IPS DF 6.9 (cell line): ENCODE results near the gene TJP1.

Experiments
- DNase-seq: peaks from one replicate; pipeline ENCODE4 v3.0.0-alpha.2; 2013; ENCODE audit warnings: low read depth, low spot score
- H3K27ac ChIP-seq: one replicate; pipeline ENCODE4 v1.5.1; 2013; ENCODE audit warnings: low read length, control low read depth
- H3K27me3 ChIP-seq: 2 replicates; pipeline ENCODE4 v1.6.1; 2013; ENCODE audit warnings: mild to moderate bottlenecking, low read length; ENCODE audit not compliant: control insufficient read depth, insufficient read depth
- H3K36me3 ChIP-seq: 2 replicates; pipeline ENCODE4 v1.6.1; 2013; ENCODE audit warnings: low read length; ENCODE audit not compliant: control insufficient read depth, insufficient read depth
- H3K4me1 ChIP-seq: 2 replicates; pipeline ENCODE4 v1.6.1; 2013; ENCODE audit warnings: low read length; ENCODE audit not compliant: control insufficient read depth, insufficient read depth
- H3K4me3 ChIP-seq: 2 replicates; pipeline ENCODE4 v1.5.1; 2013; ENCODE audit warnings: mild to moderate bottlenecking, low read length
- H3K9me3 ChIP-seq: 2 replicates; pipeline ENCODE4 v1.6.1; 2013; ENCODE audit warnings: low read length, inconsistent platforms; ENCODE audit not compliant: control insufficient read depth, insufficient read depth
- whole genome bisulfite sequencing: extraction: QIAGEN DNeasy Blood & Tissue Kit; methylation state at CpG from one replicate; pipeline ENCODE4 v1.1.7; 2013; ENCODE audit warnings: mixed read lengths, missing lambda C conversion rate; ENCODE audit not compliant: insufficient read length, insufficient coverage; 5-methylcytosine and 5-hydroxymethylcytosine counted together

The TJP1 gene

DNA sequence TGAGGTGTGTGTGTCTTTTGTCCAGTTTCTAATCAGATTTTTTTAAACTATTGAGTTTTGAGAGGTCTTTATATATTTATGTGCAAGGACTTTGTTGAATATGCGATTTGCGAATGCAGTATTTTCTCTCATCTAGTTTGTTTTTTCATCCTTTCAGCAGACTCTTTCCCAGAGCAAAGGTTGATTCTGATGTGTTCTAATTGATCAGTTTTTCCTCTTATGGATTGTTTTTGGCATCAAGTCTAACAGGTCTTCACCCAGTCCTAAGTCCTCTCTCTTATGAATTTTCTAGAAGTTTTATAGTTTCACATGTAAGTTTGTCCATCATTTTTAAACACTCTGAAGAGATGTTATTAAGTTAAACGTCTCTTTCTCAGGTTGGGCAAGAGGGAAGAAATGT, 17.8 kb upstream of the TJP1 start:
- peaks cover 1% of the 10 kb centered on the region; the same call in 1 of the 2 replicates for H3K4me1 ChIP-seq
- no peaks in the 10 kb centered on the region for H3K9me3 ChIP-seq
- H3K27me3 ChIP-seq = no peaks in the 10 kb centered on the region
- H3K4me3 ChIP-seq = no peak overlapping the region
- no peak for DNase-seq
- H3K36me3 ChIP-seq = no peaks in the 10 kb centered on the region
- 100% methylated on average over 1 of the region's 3 CpGs for WGBS
- no peak overlapping the region for H3K27ac ChIP-seq

DNA sequence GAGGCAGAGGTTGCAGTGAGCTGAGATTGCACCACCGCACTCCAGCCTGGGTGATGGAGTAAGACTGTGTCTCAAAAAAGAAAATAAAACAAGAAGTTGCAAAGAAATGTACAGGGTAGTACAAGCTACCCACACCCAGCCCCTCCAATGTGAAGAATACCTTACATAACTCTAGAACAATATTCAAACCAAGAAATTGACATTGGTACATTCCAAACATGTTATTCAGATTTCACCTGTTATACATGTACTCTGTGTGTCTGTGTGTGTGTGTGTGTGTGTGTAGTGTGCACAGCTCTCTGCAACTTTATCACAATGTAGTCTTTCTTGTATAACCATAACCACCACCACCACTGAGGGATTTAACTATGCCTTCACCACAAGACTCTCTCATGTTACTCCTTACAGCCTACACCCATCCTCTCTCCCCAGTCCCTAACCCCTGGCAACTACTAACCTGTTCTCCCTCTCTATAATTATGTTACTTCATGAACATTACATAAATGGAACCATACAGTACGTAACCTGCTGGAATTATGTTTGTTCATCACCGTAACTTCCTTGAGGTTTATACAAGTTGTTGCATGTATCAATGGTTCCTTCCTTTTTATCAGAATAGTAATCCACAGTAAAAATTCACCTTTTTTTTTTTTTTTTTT, 16.2 kb upstream of the TJP1 start:
- no peak overlapping the region for H3K4me3 ChIP-seq
- H3K27me3 ChIP-seq = no peaks in the 10 kb centered on the region
- no peak overlapping the region for H3K27ac ChIP-seq
- no peaks in the 10 kb centered on the region for H3K9me3 ChIP-seq
- no CpG with 5 or more reads among the region's 3 CpGs for WGBS
- no peak for DNase-seq
- peaks cover 1% of the 10 kb centered on the region; the same call in 1 of the 2 replicates for H3K4me1 ChIP-seq
- H3K36me3 ChIP-seq = no peaks in the 10 kb centered on the region

DNA sequence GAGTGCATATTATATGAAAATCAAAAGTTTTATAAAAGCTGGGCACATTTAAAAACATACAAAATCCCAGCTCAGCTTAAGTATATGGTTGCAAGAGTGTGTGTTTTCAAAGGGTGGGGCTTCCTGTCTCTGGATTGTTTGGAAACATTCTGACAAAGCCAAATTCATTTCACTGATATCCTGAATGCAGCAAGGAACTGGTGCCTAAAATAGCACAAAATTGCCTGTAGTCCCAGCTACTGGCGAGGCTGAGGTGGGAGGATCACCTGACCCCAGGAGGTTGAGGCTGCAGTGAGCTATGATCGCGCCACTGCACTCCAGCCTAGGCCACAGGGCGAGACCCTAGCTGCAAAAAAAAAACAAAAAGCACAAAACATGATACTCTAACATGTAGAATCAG, 13.0 kb upstream of the TJP1 start:
- Histone ChIP-seq H3K9me3 (no peaks in the 10 kb centered on the region), H3K27me3 (no peaks in the 10 kb centered on the region), H3K27ac (no peak overlapping the region), H3K4me3 (no peak overlapping the region), H3K4me1 (no peaks in the 10 kb centered on the region; the same call in 1 of the 2 replicates), H3K36me3 (no peaks in the 10 kb centered on the region)
- no CpG with 5 or more reads among the region's 4 CpGs for WGBS
- DNase-seq = no peak

DNA sequence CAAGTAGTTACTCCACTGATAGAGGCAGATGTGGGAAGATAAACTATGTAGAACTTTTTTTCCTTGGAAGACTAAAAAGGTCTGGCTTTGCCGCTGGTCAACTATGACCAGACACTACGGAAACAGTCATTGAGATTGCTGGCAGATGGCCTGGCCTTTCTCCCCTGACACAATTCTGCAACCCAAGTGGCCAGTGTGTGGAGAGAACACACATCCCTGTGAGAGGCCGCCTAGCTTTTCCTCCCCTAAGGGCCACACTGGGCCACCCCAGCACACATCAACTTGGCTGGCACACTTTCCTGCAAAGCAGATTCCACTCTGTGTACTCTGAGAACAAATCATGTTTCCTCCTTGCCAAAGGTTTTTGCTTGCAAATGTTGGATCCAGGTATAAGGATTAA, 10.4 kb upstream of the TJP1 start:
- H3K36me3 ChIP-seq = no peaks in the 10 kb centered on the region
- no peak overlapping the region for H3K4me3 ChIP-seq
- no peak for DNase-seq
- no peak overlapping the region for H3K27ac ChIP-seq
- WGBS = no CpG with 5 or more reads among the region's 3 CpGs
- no peaks in the 10 kb centered on the region for H3K4me1 ChIP-seq
- H3K27me3 ChIP-seq = no peaks in the 10 kb centered on the region
- H3K9me3 ChIP-seq = no peaks in the 10 kb centered on the region

DNA sequence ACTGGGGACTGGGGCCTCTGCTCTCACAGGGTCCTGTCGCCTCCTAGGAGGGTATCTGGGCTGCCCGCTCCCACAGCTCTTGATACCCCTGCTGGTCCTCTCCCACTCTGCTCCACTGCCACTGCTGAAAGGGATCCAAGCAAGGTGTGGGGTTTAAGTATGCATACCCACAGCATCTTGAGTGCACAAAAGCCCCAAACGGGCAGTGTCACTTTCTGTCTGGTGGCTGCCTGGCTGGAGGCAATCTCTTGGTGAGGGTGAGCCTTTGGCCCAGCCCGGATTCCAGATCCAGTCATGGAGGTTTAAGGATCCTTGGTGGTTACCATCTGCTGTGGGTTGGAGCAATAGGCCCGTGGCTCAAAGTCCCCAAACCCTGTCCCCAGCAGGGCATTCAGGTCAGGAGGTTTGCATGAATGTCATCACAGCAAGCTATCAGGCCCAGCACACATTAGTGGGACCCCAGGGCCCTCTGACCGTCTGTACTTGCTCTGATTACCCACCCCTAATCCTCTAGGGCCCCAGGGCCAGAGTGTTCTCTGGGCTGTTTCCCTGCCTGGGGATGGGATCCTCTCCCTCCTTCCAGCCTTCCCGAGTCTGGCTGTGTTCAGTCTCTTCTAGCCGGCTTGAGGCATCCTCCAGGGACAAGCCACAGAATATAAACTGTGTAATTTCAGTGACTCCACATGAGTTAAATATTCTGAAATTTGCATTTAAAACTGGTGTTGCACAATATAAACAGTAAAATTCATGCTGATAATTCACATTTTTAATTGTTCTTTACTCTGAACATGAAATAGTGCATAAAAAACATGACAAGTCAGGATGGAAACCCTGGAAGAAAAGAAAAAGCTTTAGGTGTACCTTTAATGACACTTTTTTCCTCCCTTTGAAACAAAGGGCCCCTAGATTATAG, 4.9 kb upstream of the TJP1 start:
- H3K27ac ChIP-seq = no peak overlapping the region
- H3K4me1 ChIP-seq = no peaks in the 10 kb centered on the region
- H3K27me3 ChIP-seq = no peaks in the 10 kb centered on the region
- no peaks in the 10 kb centered on the region for H3K9me3 ChIP-seq
- no peaks in the 10 kb centered on the region for H3K36me3 ChIP-seq
- WGBS = no CpG with 5 or more reads among the region's 8 CpGs
- no peak overlapping the region for H3K4me3 ChIP-seq
- DNase-seq = no peak

DNA sequence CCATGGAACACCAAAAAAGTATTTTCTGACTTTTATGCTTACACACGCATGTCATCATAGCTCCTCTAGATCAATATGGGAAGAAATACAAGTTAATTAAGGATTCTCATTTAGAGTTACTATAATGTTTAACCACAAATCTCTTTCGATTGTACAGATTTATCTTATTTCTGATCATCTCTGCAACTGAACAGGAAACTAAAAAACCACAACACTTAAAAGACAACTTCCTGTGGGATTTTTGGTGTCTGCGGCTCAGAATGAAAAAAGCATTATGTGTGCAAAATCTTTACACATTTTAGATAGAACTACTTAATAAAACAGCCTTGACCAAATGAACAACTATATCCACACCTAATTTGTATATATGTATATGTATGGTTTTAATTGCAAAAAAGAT, 3.0 kb upstream of the TJP1 start:
- H3K27ac ChIP-seq = no peak overlapping the region
- no peaks in the 10 kb centered on the region for H3K4me1 ChIP-seq
- no peak overlapping the region for H3K4me3 ChIP-seq
- no peaks in the 10 kb centered on the region for H3K27me3 ChIP-seq
- no peak for DNase-seq
- no CpG with 5 or more reads among the region's 3 CpGs for WGBS
- no peaks in the 10 kb centered on the region for H3K36me3 ChIP-seq
- H3K9me3 ChIP-seq = no peaks in the 10 kb centered on the region

DNA sequence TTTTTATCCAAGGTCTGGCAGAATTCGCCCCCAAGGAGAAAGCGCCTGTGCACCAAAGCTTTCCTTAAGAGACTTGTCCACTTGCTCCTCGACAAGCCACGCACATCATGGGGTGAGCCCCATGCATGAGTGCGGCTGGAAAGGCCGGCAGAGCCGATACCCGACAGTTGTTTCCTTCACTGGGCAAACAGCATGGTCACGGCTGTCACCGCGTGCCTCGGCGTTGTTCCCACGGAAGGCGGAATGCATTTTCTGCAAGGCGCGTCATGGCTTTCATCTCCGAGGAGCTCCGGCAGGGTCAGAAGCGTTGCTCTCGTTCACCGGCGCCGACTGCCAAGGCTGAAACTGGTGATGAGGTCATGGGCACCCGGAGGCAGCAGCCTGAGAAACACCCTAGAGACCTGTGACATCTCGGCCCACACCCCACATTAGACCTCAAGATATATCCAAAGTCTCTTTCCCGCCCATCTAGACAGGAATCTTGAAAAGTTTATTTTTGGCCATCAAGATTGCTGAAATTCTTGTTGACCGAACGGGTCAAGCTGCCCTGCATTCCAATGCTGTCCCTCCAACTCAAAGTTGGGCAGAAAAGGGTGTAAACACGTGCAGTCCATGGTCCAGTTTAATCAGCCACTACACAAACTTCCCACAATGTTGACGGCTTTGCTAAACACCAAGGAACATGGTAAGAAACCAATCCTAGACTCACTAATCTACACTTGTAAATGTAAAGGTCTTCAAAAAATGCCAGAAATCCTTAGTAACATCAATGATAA, 604 bp upstream of the TJP1 start:
- no peak overlapping the region for H3K27ac ChIP-seq
- no peaks in the 10 kb centered on the region for H3K9me3 ChIP-seq
- H3K4me1 ChIP-seq = no peaks in the 10 kb centered on the region
- H3K27me3 ChIP-seq = no peaks in the 10 kb centered on the region
- DNase-seq = no peak
- no peaks in the 10 kb centered on the region for H3K36me3 ChIP-seq
- peak overlapping the region; percentile 39; the same call in 1 of the 2 replicates for H3K4me3 ChIP-seq
- WGBS = no CpG with 5 or more reads among the region's 31 CpGs

DNA sequence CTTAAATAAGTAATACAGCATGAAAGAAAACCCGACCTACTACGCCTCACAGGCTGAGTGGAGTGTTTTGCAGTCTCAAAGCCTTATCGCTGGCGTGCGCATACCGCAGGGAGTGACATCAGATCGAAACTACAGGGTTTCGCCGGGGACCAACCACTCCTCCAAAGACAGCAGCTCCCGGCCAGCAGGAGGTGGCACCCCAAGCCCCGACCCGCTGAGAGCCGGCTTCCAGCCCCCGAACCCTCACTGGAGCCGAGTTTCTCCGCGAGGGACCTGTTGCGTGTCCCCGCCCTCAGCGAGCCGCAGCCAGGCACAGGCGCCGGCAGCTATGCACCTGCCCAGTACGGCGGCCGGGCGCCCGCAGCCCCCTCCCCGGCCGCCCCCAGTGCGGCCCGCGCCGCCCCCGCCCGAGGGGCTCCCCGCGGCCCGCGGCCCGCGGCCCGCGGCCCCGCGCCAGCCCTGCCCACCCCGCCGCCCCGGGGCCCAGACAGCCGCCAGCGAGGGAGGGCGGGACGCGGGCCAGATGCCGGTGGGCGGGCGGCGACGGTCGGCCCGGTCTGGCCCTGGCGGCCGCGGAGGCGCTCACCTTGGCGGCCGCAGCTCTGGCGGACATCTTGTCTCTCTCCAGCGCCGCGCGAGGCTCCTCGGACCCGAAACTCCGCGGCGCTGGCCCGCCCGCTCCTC, 710 bp downstream of the TJP1 start:
- no peaks in the 10 kb centered on the region for H3K4me1 ChIP-seq
- no peak overlapping the region for H3K27ac ChIP-seq
- no peaks in the 10 kb centered on the region for H3K9me3 ChIP-seq
- DNase-seq = no peak
- no CpG with 5 or more reads among the region's 79 CpGs for WGBS
- no peaks in the 10 kb centered on the region for H3K27me3 ChIP-seq
- peak overlapping the region; percentile 98 for H3K4me3 ChIP-seq
- no peaks in the 10 kb centered on the region for H3K36me3 ChIP-seq

DNA sequence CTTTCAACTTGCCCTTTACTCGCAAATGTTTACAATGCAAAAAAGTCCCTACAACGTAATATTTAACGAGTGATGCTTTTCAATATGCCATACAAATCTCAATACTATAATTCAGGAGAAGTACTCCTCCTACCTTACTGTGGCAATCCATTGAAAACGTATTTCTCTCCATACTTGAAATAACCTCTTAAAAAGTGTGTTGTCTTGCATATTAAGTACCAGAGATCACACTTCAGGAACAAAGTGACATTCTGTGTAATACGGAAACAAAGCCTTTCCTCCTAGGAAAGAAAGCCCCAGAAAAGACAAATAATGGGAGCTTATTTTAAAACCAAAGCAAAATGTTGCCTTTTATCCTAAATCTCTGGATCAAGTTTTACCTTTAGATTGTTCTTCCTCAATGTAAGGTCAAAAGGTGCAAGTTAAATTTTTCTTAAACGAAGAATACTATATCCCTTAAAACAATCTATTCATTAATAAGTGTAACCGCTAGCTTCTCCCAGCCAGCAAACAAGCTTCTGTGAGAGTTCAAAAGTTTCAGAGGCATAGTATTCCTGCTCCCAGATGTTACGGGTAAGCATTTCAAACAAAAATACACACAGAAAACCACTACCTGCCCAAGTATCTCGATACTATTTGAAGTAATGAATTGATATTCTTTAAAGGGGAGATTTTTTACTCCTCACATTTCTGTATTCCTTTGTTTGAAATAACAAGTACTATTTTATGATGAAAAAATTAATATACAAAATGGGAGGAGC, 1.7 kb downstream of the TJP1 start:
- WGBS = no CpG with 5 or more reads among the region's 9 CpGs
- peak overlapping the region; percentile 27; the same call in 1 of the 2 replicates for H3K4me3 ChIP-seq
- H3K9me3 ChIP-seq = no peaks in the 10 kb centered on the region
- DNase-seq = no peak
- H3K27ac ChIP-seq = no peak overlapping the region
- H3K4me1 ChIP-seq = no peaks in the 10 kb centered on the region
- no peaks in the 10 kb centered on the region for H3K36me3 ChIP-seq
- no peaks in the 10 kb centered on the region for H3K27me3 ChIP-seq
